Heart left ventricle (tissue), 16 donors: ENCODE data around the gene TTC23. TPM values are rescaled to one million over a fixed set of nuclear protein-coding genes. Genes with fewer than 3 reads are reported as not detected.

Source experiments
- ATAC-seq, 4 donors: fragments of 200-7000 bp; cut with Tn5 transposase; one replicate each; pipeline ENCODE4 v1.9.1; 2020 to 2022; ENCODE audit warnings: moderate library complexity in 4 of 4, mild to moderate bottlenecking in 3 of 4, moderate number of reproducible peaks in 1 of 4
- DNase-seq, 5 donors: peaks; one replicate each; pipeline ENCODE4 v3.0.0-alpha.2; 2020
- H3K27ac ChIP-seq, 12 donors: fragments of 200-600 bp; sonication (generic) in 4 of 12; one replicate each; pipeline versions ENCODE4 v1.5.0 to v1.8.0; 2016 to 2022; ENCODE audit warnings: mild to moderate bottlenecking in 2 of 12
- H3K27me3 ChIP-seq, 9 donors: fragments of 200-600 bp; sonication (generic) in 2 of 9; one replicate each; pipeline versions ENCODE4 v1.5.1 to v1.8.0; 2016 to 2022; ENCODE audit warnings: mild to moderate bottlenecking in 3 of 9
- H3K36me3 ChIP-seq, 9 donors: fragments of 200-600 bp; sonication (generic) in 2 of 9; one replicate each; pipeline versions ENCODE4 v1.5.0 to v1.8.0; 2018 to 2022; ENCODE audit warnings: mild to moderate bottlenecking in 2 of 9
- H3K4me1 ChIP-seq, 12 donors: fragments of 200-600 bp; sonication (generic) in 4 of 12; one replicate each; pipeline versions ENCODE4 v1.5.0 to v1.8.0; 2016 to 2022; ENCODE audit warnings: mild to moderate bottlenecking in 3 of 12
- H3K4me3 ChIP-seq, 12 donors: fragments of 200-600 bp; sonication (generic) in 4 of 12; one replicate each; pipeline versions ENCODE4 v1.5.0 to v1.8.0; 2017 to 2022; ENCODE audit warnings: mild to moderate bottlenecking in 9 of 12, moderate library complexity in 4 of 12
- H3K9me3 ChIP-seq, 12 donors: fragments of 200-600 bp; sonication (generic) in 4 of 12; one replicate each; pipeline versions ENCODE4 v1.5.0 to v1.8.0; 2016 to 2022; ENCODE audit warnings: mild to moderate bottlenecking in 1 of 12
- CTCF ChIP-seq, 12 donors: fragments of 200-600 bp; sonication (generic) in 4 of 12; IDR thresholded peaks; one replicate each; pipeline versions ENCODE4 v1.5.0 to v1.8.0; 2018 to 2022; ENCODE audit warnings: antibody characterized with exemption in 12 of 12, mild to moderate bottlenecking in 5 of 12
- POLR2A ChIP-seq, 2 donors: fragments of 450-650 bp; IDR thresholded peaks; one replicate each; pipeline ENCODE4 v1.6.1; 2017; ENCODE audit warnings: antibody characterized with exemption in 2 of 2, mild to moderate bottlenecking in 2 of 2, moderate library complexity in 2 of 2
- WGBS, 4 donors: extraction: QIAGEN DNeasy Blood & Tissue Kit in 2 of 4; methylation state at CpG; one replicate each; pipeline versions ENCODE4 v1.1.5 to v1.1.7; 2013 to 2018; 5-methylcytosine and 5-hydroxymethylcytosine counted together
- intact Hi-C, 10 donors: fragments of 100-400 bp; cut with DNase I; formaldehyde crosslinking; loops; one replicate each; pipeline versions ENCODE4 v1.11.1 to v1.14.2; 2022
- polyA plus RNA-seq, 2 donors: library from polyadenylated mRNA; stranded (reverse); fragments of 200-250 nt; gene quantifications; one replicate each; pipeline ENCODE4 v1.2.3, GENCODE V29; 2013
- total RNA-seq, 9 donors: library from RNA; depleted of rRNA in 2 of 9; stranded (reverse); fragments of >200 nt in 2 of 9; fragmentation: NEBNext Ultra II Directional in 3 of 9; extraction: Animal tissue kit (Norgen Biotek cat#: 25700) in 3 of 9; gene quantifications; one replicate each; pipeline versions ENCODE4 v1.1.0 to v1.2.4, GENCODE V29; 2016 to 2023
- donor health status: ischemic (EF 13 %, LVEDD 7.1; RV severe dilation, severe dysfunction).
- donor health status: healthy with polysubstance abuse.
- donor health status: DM: no; HTN: yes; CAD: no.
- donor health status: DM: no; HTN: no; CAD: no.
- donor health status: ischemic (EF 25% LVEDD 6.9; RV normal size, moderate dysfunction).
- donor health status: ischemic (EF 25% LVEDD 5.7; RV mildly dilated, moderate dysfunction).
- donor health status: healthy.
- donor health status: DM: yes; HTN: yes; CAD: no.
- donor health status: ischemic (EF 35%, LVEDD 5.7; RV mildly dilated, moderate dysfunction).
- donor health status: nonischemic (EF 11% LVEDD 7.7; RV severe dilation, severe dysfunction).
- donor health status: DM: yes; HTN: yes; CAD: no.
- donor health status: PGD.
- donor health status: ischemic (EF 29% LVEDD 5.4; RV normal size, mild dysfunction).
- donor health status: nonischemic (EF 23%, LVEDD 6.1; RV moderate dilation, normal function).

The TTC23 gene
- total and polyA plus RNA-seq, 11 donors, result 5.7 to 19.5 (median 10.4) TPM

GRCh38 chr15:99095626-99096025 lies 153.8 kb downstream of the TTC23 start:
- Histone ChIP-seq H3K27ac (no peak overlapping the region), H3K4me1 (peaks cover 0 to 6% (median 3%) of the 10 kb centered on the region in 12 donors), H3K27me3 (peaks cover 0 to 10% (median 0%) of the 10 kb centered on the region in 9 donors), H3K9me3 (no peaks in the 10 kb centered on the region), H3K36me3 (no peaks in the 10 kb centered on the region), H3K4me3 (no peak overlapping the region)
- intact Hi-C loops, result loop anchor here in 1 of 10 donors (5.0 kb wide), 1 partner anchor 262 kb away; no protein-coding TSS in a partner anchor
- WGBS, 4 donors, result 58 to 76% (median 69%) methylated on average over 3 of the region's 3 CpGs
- no peak for DNase-seq
- no peak for ATAC-seq
- TF ChIP-seq POLR2A (IDR thresholded peaks at IDR 0.05) (no peak), CTCF (IDR thresholded peaks at IDR 0.05) (no peak)

GRCh38 chr15:99092554-99093172 lies 156.7 kb downstream of the TTC23 start:
- no peaks in the 10 kb centered on the region for H3K27me3 ChIP-seq
- H3K27ac ChIP-seq, result no peak overlapping the region
- TF ChIP-seq CTCF (IDR thresholded peaks at IDR 0.05) (no peak), POLR2A (IDR thresholded peaks at IDR 0.05) (no peak)
- ATAC-seq (no peak), DNase-seq (no peak)
- WGBS, 4 donors, result 88 to 94% (median 93%) methylated on average over 13 of the region's 13 CpGs
- H3K4me3 ChIP-seq, result no peak overlapping the region
- no peaks in the 10 kb centered on the region for H3K9me3 ChIP-seq
- intact Hi-C loops, result no loop called here
- no peaks in the 10 kb centered on the region for H3K36me3 ChIP-seq
- no peaks in the 10 kb centered on the region for H3K4me1 ChIP-seq

GRCh38 chr15:99090938-99091337 lies 158.4 kb downstream of the TTC23 start:
- Histone ChIP-seq H3K36me3 (no peaks in the 10 kb centered on the region), H3K27me3 (no peaks in the 10 kb centered on the region), H3K4me3 (no peak overlapping the region), H3K27ac (no peak overlapping the region), H3K4me1 (no peaks in the 10 kb centered on the region), H3K9me3 (no peaks in the 10 kb centered on the region)
- no peak for ATAC-seq
- DNase-seq, result no peak
- intact Hi-C loops, result no loop called here
- TF ChIP-seq CTCF (IDR thresholded peaks at IDR 0.05) (no peak), POLR2A (IDR thresholded peaks at IDR 0.05) (no peak)
- 86 to 100% (median 93%) methylated on average over 1 of the region's 1 CpG for WGBS, 4 donors

GRCh38 chr15:99090011-99090699 lies 159.2 kb downstream of the TTC23 start:
- Histone ChIP-seq H3K27ac (no peak overlapping the region), H3K9me3 (no peaks in the 10 kb centered on the region), H3K36me3 (no peaks in the 10 kb centered on the region), H3K4me1 (no peaks in the 10 kb centered on the region), H3K27me3 (no peaks in the 10 kb centered on the region), H3K4me3 (no peak overlapping the region)
- DNase-seq (no peak), ATAC-seq (no peak)
- TF ChIP-seq CTCF (IDR thresholded peaks at IDR 0.05), result no peak
- TF ChIP-seq POLR2A (IDR thresholded peaks at IDR 0.05), result no peak
- 61 to 72% (median 63%) methylated on average over 3 of the region's 3 CpGs for WGBS, 4 donors
- intact Hi-C loops, result no loop called here
